Panc1 (cell line): ENCODE data around the gene INPP4A.

ENCODE experiments used
- CTCF ChIP-seq: fragments of 450-650 bp; IDR thresholded peaks from 2 replicates; pipeline ENCODE4 v1.5.1; 2017; ENCODE audit warnings: mild to moderate bottlenecking
- POLR2AphosphoS5 ChIP-seq: IDR thresholded peaks from 2 replicates; pipeline ENCODE4 v1.6.1; 2012; ENCODE audit warnings: mild to moderate bottlenecking, low read depth, low read length, moderate library complexity
- REST ChIP-seq, 2 experiments: IDR thresholded peaks; 2 replicates each; pipeline ENCODE4 v1.6.1; 2011 to 2012; ENCODE audit warnings: low read depth in 2 of 2, control low read depth in 1 of 2, low read length in 1 of 2, mild to moderate bottlenecking in 1 of 2, moderate library complexity in 1 of 2; ENCODE audit not compliant: insufficient read depth in 1 of 2
- SIN3A ChIP-seq: IDR thresholded peaks from 2 replicates; pipeline ENCODE4 v1.6.1; 2012; ENCODE audit warnings: low read depth, mild to moderate bottlenecking, low read length, moderate library complexity, borderline replicate concordance; ENCODE audit not compliant: insufficient read depth

- no peak for TF ChIP-seq CTCF
- no peak for TF ChIP-seq POLR2AphosphoS5
- TF ChIP-seq SIN3A, result no peak
- TF ChIP-seq REST (IDR thresholded peaks at IDR 0.05; ENCODE audit: insufficient read depth in 1 of 2, low read depth in 2 of 2, low read length in 1 of 2), result no peak
Measured at GRCh38 chr2:98517636-98518035, 73.0 kb downstream of the INPP4A start.
